Bone marrow (tissue), 2 donors: Measurements from ENCODE around the gene MLEC.

ENCODE experiments used
- DNase-seq, 2 donors: peaks; one replicate each; lab custom pipeline; 2025; lab: John Stamatoyannopoulos, UW

The MLEC gene

GRCh38 chr12:120686690-120687577 lies at the start of gene MLEC:
Gene MLEC, plus strand, starts transcription at chr12:120687149. Its CDS starts 148 bp downstream, at chr12:120687297.
- DNase-seq, result peak; percentile 96 to 99

DNA sequence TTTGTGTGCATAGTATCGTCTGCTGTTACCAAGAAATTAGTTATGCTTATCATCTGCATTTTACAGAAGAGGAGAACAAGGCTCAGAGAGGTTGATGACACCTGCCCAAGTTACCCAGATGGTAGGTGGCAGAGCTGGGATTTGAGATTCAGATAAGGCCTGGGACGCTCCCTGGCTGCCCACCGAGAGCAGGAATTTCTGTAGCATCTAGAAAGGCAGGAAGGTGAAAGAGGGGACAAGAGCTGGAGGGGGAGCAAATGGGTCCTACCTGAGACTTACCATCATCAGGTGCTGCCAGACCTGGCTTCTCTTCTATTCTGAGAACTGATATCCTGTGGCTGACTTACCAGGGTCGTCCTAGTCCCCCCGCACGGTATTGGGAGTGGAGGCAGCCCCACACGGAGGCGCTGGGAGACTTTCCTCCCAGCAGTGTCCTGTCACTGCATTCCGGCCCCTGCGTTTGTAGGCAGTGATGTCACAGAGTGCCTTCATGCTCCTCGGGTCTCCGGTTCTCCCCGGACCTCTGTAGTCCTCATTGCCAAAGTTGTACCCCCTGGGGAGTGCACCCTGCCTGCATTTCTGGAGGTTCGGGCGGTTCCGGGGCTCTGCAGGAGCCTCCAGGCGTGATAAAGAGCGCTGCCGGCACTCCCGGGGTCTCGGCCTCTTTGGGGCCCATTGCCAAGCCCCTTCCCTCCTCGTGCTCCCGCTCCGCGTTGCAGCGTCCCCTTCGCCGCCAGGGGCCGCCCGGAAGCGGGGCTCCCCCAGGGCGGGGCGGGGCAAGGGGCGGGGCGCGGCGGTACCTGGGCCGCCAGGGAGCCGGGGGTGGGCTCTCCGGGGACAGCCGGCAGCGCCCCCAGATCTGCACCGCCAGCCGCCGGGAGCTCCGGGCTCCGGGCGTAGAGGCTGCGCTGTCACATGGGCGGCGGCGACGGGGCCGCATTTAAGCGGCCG lies 46.9 kb upstream of the MLEC start, which contains the start of gene CABP1:
TSS of gene CABP1 (plus strand) at position 856 of the 951 bp plus-strand sequence. CDS start at position 916, 60 bp downstream.
- no peak for DNase-seq

- peak in 1 of 2 donors; percentile 13 for DNase-seq
These were observed 45.8 kb upstream of the MLEC start for GRCh38 chr12:120640861-120641833.

- no peak for DNase-seq
These were observed 44.8 kb upstream of the MLEC start for GRCh38 chr12:120642121-120642520.

DNA sequence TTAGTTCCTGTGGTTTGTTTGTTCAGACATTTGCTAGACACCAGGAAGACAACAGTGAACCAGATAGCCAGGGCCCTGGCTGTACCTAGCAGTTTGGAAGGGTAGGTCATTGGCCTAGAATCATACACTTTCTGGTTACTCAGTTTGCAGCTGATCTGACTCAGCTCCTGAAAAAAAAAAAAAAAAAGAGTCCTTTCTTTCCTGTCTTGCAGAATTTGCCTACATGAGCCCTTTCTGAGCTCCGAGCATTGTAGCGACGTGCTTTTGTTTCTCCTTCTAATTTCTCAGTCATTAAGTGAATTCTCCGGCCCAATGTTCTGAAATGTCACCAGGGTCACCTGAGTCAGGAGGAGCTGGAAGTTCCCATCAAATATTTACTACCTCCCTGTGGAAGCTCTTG lies 44.1 kb upstream of the MLEC start:
- DNase-seq, result no peak

GRCh38 chr12:120643574-120643973 lies 43.4 kb upstream of the MLEC start:
- DNase-seq, result no peak

- no peak for DNase-seq
These were observed 40.9 kb upstream of the MLEC start for GRCh38 chr12:120646044-120646443.

GRCh38 chr12:120647375-120647755 lies 39.6 kb upstream of the MLEC start:
- DNase-seq, result no peak

- DNase-seq, result no peak
These were observed 37.3 kb upstream of the MLEC start for GRCh38 chr12:120649442-120650232.

DNA sequence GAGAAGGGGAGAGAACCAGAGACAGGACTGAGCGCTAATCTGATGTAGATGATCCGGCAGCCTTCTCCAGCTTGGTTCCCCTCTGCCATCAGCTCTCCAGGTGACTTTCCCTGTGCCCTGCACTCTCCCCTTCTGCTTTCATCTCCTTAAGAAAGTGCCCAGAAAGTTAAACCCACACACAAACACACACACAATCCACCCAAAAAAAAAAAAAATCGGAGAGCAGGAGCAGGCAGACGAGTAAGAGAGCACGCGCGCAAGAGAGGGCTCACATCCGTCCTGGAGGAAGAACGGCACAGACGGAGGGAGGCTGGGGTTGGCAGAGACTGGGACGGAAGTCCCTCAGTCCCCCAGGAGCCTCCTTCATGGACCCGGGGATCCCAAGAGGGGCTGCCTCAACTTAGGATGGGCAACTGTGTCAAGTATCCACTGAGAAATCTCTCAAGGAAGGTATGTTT lies 36.7 kb upstream of the MLEC start:
- DNase-seq, result no peak

DNA sequence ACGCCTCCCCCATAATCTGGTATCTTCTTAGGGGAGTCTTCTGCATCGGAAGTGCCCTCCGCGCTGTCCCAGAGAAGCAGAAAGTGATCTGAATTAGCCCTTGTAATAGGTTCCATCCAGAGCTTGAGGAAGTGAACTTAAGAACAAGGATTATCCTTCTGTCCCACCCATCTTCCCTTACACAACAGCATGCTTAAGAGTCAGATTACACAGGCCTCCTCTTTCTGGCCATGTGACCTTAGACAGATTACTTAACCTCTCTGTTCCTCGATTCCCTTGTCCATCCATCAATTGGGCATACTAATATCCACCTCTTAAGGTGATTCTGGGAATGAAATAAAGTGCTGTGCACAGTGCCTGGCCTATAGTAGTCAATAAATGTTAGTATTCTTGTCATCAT lies 35.1 kb upstream of the MLEC start:
- DNase-seq, result no peak

- DNase-seq, result no peak
These were observed 34.1 kb upstream of the MLEC start for GRCh38 chr12:120652656-120653435.

DNA sequence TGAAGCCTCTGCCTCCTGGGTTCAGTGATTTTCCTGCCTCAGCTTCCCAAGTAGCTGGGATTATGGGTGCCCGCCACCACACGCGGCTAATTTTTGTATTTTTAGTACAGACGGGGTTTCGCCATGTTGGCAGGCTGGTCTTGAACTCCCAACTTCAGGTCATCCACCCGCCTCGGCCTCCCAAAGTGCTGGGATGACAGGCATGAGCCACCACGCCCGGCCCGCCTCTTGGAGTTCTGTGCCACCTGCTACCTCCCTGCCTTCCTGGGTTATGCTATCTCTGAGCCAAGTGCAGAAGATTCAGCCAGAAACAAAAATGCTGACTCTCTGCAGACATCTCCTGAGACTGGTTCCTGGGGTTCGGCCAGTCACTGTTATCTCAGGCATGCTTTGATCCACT lies 33.3 kb upstream of the MLEC start:
- DNase-seq, result no peak

- DNase-seq, result no peak
These were observed 32.3 kb upstream of the MLEC start for GRCh38 chr12:120654656-120655055.

DNA sequence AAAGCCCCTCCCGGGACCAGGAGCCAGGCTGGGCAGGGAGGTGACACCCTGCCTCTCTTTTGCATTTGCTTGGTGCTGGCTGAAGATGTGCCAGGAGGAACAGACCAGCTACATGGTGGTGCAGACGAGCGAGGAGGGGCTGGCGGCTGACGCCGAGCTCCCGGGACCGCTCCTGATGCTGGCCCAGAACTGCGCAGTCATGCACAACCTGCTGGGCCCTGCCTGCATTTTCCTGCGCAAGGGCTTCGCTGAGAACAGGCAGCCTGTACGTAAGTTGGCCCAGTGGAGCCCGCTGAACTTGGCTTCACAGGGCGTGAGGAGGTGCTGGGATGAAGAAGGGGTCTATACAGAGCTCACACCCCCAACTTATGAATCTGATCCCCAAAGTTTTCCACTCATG lies 30.9 kb upstream of the MLEC start:
- no peak for DNase-seq

GRCh38 chr12:120658286-120659150 lies 28.4 kb upstream of the MLEC start:
- DNase-seq, result no peak

GRCh38 chr12:120659151-120659525 lies 27.8 kb upstream of the MLEC start:
- no peak for DNase-seq

GRCh38 chr12:120661432-120661831 lies 25.5 kb upstream of the MLEC start:
- DNase-seq, result no peak

GRCh38 chr12:120662879-120663278 lies 24.1 kb upstream of the MLEC start:
- no peak for DNase-seq
